HEK293 (cell line): ENCODE data around the gene RABEP2.

ENCODE experiments used
- CTCF ChIA-PET: fragments of 350-600 bp; formaldehyde crosslinking; extraction: SDS; loops from one replicate; lab custom pipeline; 2021; ENCODE audit warnings: antibody characterized with exemption; lab: Yijun Ruan, JAX
- POLR2A ChIA-PET: fragments of 300-600 bp; formaldehyde crosslinking; extraction: SDS; loops from one replicate; lab custom pipeline; 2020; ENCODE audit warnings: antibody characterized with exemption, inconsistent platforms; lab: Yijun Ruan, JAX
- H3K27ac ChIP-seq: fragments of 200-500 bp; sonication (Bioruptor generic); 2 replicates; pipeline ENCODE4 v1.5.1; 2014; ENCODE audit warnings: low read depth, low read length, control low read depth, inconsistent platforms; ENCODE audit errors: extremely low read depth
- H3K36me3 ChIP-seq, 2 experiments: fragments of 200-500 bp in 1 of 2; sonication (Bioruptor generic) in 1 of 2; 1 replicate in 1 of 2; 2 replicates in 1 of 2; pipeline ENCODE4 v1.5.1; 2014 to 2017; ENCODE audit warnings: inconsistent platforms in 2 of 2, low read length in 2 of 2; ENCODE audit not compliant: control insufficient read depth in 2 of 2, insufficient read depth in 1 of 2
- H3K4me1 ChIP-seq: fragments of 200-500 bp; sonication (Bioruptor generic); 2 replicates; pipeline ENCODE4 v1.5.1; 2014; ENCODE audit warnings: mild to moderate bottlenecking, low read length, inconsistent platforms; ENCODE audit not compliant: control insufficient read depth, insufficient read depth
- H3K4me3 ChIP-seq: 2 replicates; pipeline ENCODE4 v1.5.1; 2011; ENCODE audit warnings: low read depth, mild to moderate bottlenecking, control low read depth, low read length, moderate library complexity
- H3K9me3 ChIP-seq: fragments of 200-500 bp; sonication (Bioruptor generic); 2 replicates; pipeline ENCODE4 v1.5.1; 2014; ENCODE audit warnings: low read depth, low read length, inconsistent platforms; ENCODE audit not compliant: control insufficient read depth, insufficient read depth
- ATF2 ChIP-seq: fragments of 450-650 bp; formaldehyde crosslinking; IDR thresholded peaks from 2 replicates; pipeline ENCODE4 v1.5.1; 2016; ENCODE audit warnings: missing biosample characterization, missing genetic modification characterization, low read depth
- CTCF ChIP-seq: fragments of 450-650 bp; formaldehyde crosslinking; IDR thresholded peaks from 2 replicates; pipeline ENCODE4 v1.5.1; 2016; ENCODE audit warnings: missing biosample characterization, missing genetic modification characterization
- IKZF3 ChIP-seq: fragments of 450-650 bp; IDR thresholded peaks from 2 replicates; pipeline ENCODE4 v1.5.0; 2018; ENCODE audit warnings: missing biosample characterization, mild to moderate bottlenecking, missing genetic modification characterization, moderate library complexity
- KLF9 ChIP-seq: fragments of 450-650 bp; formaldehyde crosslinking; IDR thresholded peaks from 2 replicates; pipeline ENCODE4 v1.5.1; 2016; ENCODE audit warnings: missing biosample characterization, missing genetic modification characterization, low read depth
- MZF1 ChIP-seq: fragments of 450-650 bp; formaldehyde crosslinking; IDR thresholded peaks from 2 replicates; pipeline ENCODE4 v1.5.1; 2017; ENCODE audit warnings: missing biosample characterization, missing genetic modification characterization, borderline replicate concordance
- SCRT1 ChIP-seq: fragments of 450-650 bp; formaldehyde crosslinking; IDR thresholded peaks from 2 replicates; pipeline ENCODE4 v1.5.1; 2016; ENCODE audit warnings: missing biosample characterization, missing genetic modification characterization, borderline replicate concordance
- SETDB1 ChIP-seq: IDR thresholded peaks from one replicate; pipeline ENCODE4 v1.6.1; 2017; ENCODE audit warnings: mild to moderate bottlenecking, low read length, moderate library complexity, mixed read lengths; ENCODE audit not compliant: insufficient read length
- ZBTB17 ChIP-seq: fragments of 450-650 bp; formaldehyde crosslinking; IDR thresholded peaks from 2 replicates; pipeline ENCODE4 v1.5.1; 2016; ENCODE audit warnings: missing biosample characterization, missing genetic modification characterization
- ZBTB21 ChIP-seq: fragments of 450-650 bp; formaldehyde crosslinking; IDR thresholded peaks from 2 replicates; pipeline ENCODE4 v1.5.1; 2017; ENCODE audit warnings: missing biosample characterization, missing genetic modification characterization
- ZBTB44 ChIP-seq: fragments of 450-650 bp; IDR thresholded peaks from 2 replicates; pipeline ENCODE4 v1.5.1; 2018; ENCODE audit warnings: missing biosample characterization, mild to moderate bottlenecking, missing genetic modification characterization
- ZFP69B ChIP-seq: fragments of 450-650 bp; formaldehyde crosslinking; IDR thresholded peaks from 2 replicates; pipeline ENCODE4 v1.5.1; 2016; ENCODE audit warnings: missing biosample characterization, missing genetic modification characterization
- ZNF138 ChIP-seq: fragments of 450-650 bp; formaldehyde crosslinking; IDR thresholded peaks from 2 replicates; pipeline ENCODE4 v1.5.1; 2016; ENCODE audit warnings: missing biosample characterization, missing genetic modification characterization, borderline replicate concordance
- ZNF157 ChIP-seq: fragments of 450-650 bp; formaldehyde crosslinking; IDR thresholded peaks from 2 replicates; pipeline ENCODE4 v1.5.1; 2016; ENCODE audit warnings: missing biosample characterization, missing genetic modification characterization
- ZNF214 ChIP-seq: fragments of 450-650 bp; formaldehyde crosslinking; IDR thresholded peaks from 2 replicates; pipeline ENCODE4 v1.5.1; 2017; ENCODE audit warnings: missing biosample characterization, mild to moderate bottlenecking, missing genetic modification characterization, borderline replicate concordance
- ZNF221 ChIP-seq: fragments of 450-650 bp; formaldehyde crosslinking; IDR thresholded peaks from 2 replicates; pipeline ENCODE4 v1.5.1; 2017; ENCODE audit warnings: missing biosample characterization, missing genetic modification characterization, borderline replicate concordance
- ZNF311 ChIP-seq: fragments of 450-650 bp; formaldehyde crosslinking; IDR thresholded peaks from 2 replicates; pipeline ENCODE4 v1.5.1; 2017; ENCODE audit warnings: missing biosample characterization, missing genetic modification characterization, borderline replicate concordance
- ZNF335 ChIP-seq: fragments of 450-650 bp; formaldehyde crosslinking; conservative IDR thresholded peaks from 2 replicates; pipeline ENCODE4 v1.5.1; 2016; ENCODE audit warnings: missing biosample characterization, missing genetic modification characterization
- ZNF341 ChIP-seq: fragments of 450-650 bp; formaldehyde crosslinking; IDR thresholded peaks from 2 replicates; pipeline ENCODE4; 2016; ENCODE audit warnings: low read depth, missing biosample characterization, missing genetic modification characterization
- ZNF37A ChIP-seq: fragments of 450-650 bp; IDR thresholded peaks from 2 replicates; pipeline ENCODE4 v1.5.1; 2018; ENCODE audit warnings: missing biosample characterization, missing genetic modification characterization
- ZNF513 ChIP-seq: fragments of 450-650 bp; IDR thresholded peaks from 2 replicates; pipeline ENCODE4 v1.5.1; 2018; ENCODE audit warnings: missing biosample characterization, missing genetic modification characterization
- ZNF514 ChIP-seq: fragments of 450-650 bp; formaldehyde crosslinking; IDR thresholded peaks from 2 replicates; pipeline ENCODE4 v1.5.1; 2016; ENCODE audit warnings: missing biosample characterization, missing genetic modification characterization
- ZNF549 ChIP-seq: fragments of 450-650 bp; IDR thresholded peaks from 2 replicates; pipeline ENCODE4 v1.5.1; 2018; ENCODE audit warnings: missing biosample characterization, missing genetic modification characterization, mild to moderate bottlenecking, inconsistent platforms, moderate library complexity
- ZNF560 ChIP-seq: fragments of 450-650 bp; formaldehyde crosslinking; IDR thresholded peaks from 2 replicates; pipeline ENCODE4 v1.5.1; 2017; ENCODE audit warnings: missing biosample characterization, missing genetic modification characterization, borderline replicate concordance
- ZNF610 ChIP-seq: fragments of 450-650 bp; formaldehyde crosslinking; IDR thresholded peaks from 2 replicates; pipeline ENCODE4 v1.5.1; 2016; ENCODE audit warnings: missing biosample characterization, missing genetic modification characterization, borderline replicate concordance
- ZNF621 ChIP-seq: fragments of 450-650 bp; formaldehyde crosslinking; IDR thresholded peaks from 2 replicates; pipeline ENCODE4 v1.5.1; 2017; ENCODE audit warnings: missing biosample characterization, missing genetic modification characterization
- ZNF645 ChIP-seq: fragments of 450-650 bp; formaldehyde crosslinking; IDR thresholded peaks from 2 replicates; pipeline ENCODE4; 2016; ENCODE audit warnings: missing biosample characterization, missing genetic modification characterization
- ZNF658 ChIP-seq: fragments of 450-650 bp; formaldehyde crosslinking; IDR thresholded peaks from 2 replicates; pipeline ENCODE4; 2016; ENCODE audit warnings: missing biosample characterization, missing genetic modification characterization
- ZNF707 ChIP-seq: fragments of 450-650 bp; formaldehyde crosslinking; IDR thresholded peaks from 2 replicates; pipeline ENCODE4 v1.5.1; 2016; ENCODE audit warnings: missing biosample characterization, missing genetic modification characterization
- ZNF768 ChIP-seq: fragments of 450-650 bp; formaldehyde crosslinking; IDR thresholded peaks from 2 replicates; pipeline ENCODE4 v1.5.1; 2018; ENCODE audit warnings: missing biosample characterization, mild to moderate bottlenecking, missing genetic modification characterization
- ZNF830 ChIP-seq: fragments of 450-650 bp; IDR thresholded peaks from 2 replicates; pipeline ENCODE4 v1.5.0; 2018; ENCODE audit warnings: missing biosample characterization, missing genetic modification characterization, low read depth, mild to moderate bottlenecking, moderate library complexity
- ZNF837 ChIP-seq: fragments of 450-650 bp; formaldehyde crosslinking; IDR thresholded peaks from 2 replicates; pipeline ENCODE4 v1.5.1; 2016; ENCODE audit warnings: missing biosample characterization, missing genetic modification characterization

The RABEP2 gene

GRCh38 chr16:28974437-28975157 lies 49.6 kb upstream of the RABEP2 start, which contains the start of gene SPNS1 (continued):
- TF ChIP-seq ZNF214, result no peak
- TF ChIP-seq ZBTB17 (tag by site-specific recombination), result peak; percentile 97
- TF ChIP-seq ZNF221 (tag by site-specific recombination), result no peak
- no peak for TF ChIP-seq ZNF560 (tag by site-specific recombination)
- no peak for TF ChIP-seq ZNF549 (tag by site-specific recombination)
- TF ChIP-seq ZNF341 (tag by site-specific recombination), result no peak; the same call in 1 of the 2 replicates
- no peak for TF ChIP-seq SETDB1
- TF ChIP-seq MZF1, result no peak
- no peak for TF ChIP-seq ZNF658 (tag by site-specific recombination)
- TF ChIP-seq ZNF514, result no peak
- peak; percentile 66; the same call in 1 of the 2 replicates for TF ChIP-seq ZBTB44 (tag by site-specific recombination)
- peak; percentile 82 for TF ChIP-seq ZFP69B
- TF ChIP-seq ZNF37A, result no peak
- peak; percentile 85 for TF ChIP-seq ZNF335 (tag by site-specific recombination)
- TF ChIP-seq ZNF513, result no peak
- TF ChIP-seq ZNF768, result no peak
- TF ChIP-seq ZNF621 (tag by site-specific recombination), result no peak
- TF ChIP-seq ZNF830 (tag by site-specific recombination), result no peak
- TF ChIP-seq ZNF311 (tag by site-specific recombination), result no peak

- ChIA-PET POLR2A (interaction anchor here (0.6 to 1.0 kb wide), 7 partner anchors 20 to 150 kb away, joined by 3 to 10 read pairs (median 4); partner anchors contain the start of gene NFATC2IP), CTCF (interaction anchor here (0.6 to 1.2 kb wide), 14 partner anchors 10 to 126 kb away, joined by 3 to 7 read pairs (median 3); no protein-coding TSS in a partner anchor)
- no peaks in the 10 kb centered on the region for H3K4me1 ChIP-seq
- TF ChIP-seq IKZF3 (peak; percentile 86), ZNF837 (tag by site-specific recombination) (no peak), ZBTB17 (tag by site-specific recombination) (peak; percentile 99), ZFP69B (no peak), KLF9 (no peak), ZNF707 (tag by site-specific recombination) (no peak), ATF2 (tag by site-specific recombination) (no peak), ZNF138 (tag by site-specific recombination) (no peak), ZNF610 (peak; percentile 25; the same call in 1 of the 2 replicates), ZNF157 (no peak), CTCF (tag by site-specific recombination) (peak; percentile 50; the same call in 1 of the 2 replicates), SCRT1 (no peak), ZNF645 (tag by site-specific recombination) (no peak), ZBTB21 (tag by site-specific recombination) (no peak)
These were observed 49.0 kb upstream of the RABEP2 start for GRCh38 chr16:28974007-28974436.

More at GRCh38 chr16:28974007-28974436, 49.0 kb upstream of the RABEP2 start:
- H3K9me3 ChIP-seq, result no peaks in the 10 kb centered on the region
- H3K27ac ChIP-seq, result peak overlapping the region; percentile 20; the same call in 1 of the 2 replicates
- H3K36me3 ChIP-seq, result peaks cover 0 to 22% of the 10 kb centered on the region in 2 experiments; a peak in 1 of 3 replicates
- peak overlapping the region; percentile 97 for H3K4me3 ChIP-seq
